Endothelial cell of umbilical vein (primary cell): ENCODE measurements around the gene TEKT5. TPM values are rescaled to one million over a fixed set of nuclear protein-coding genes. Genes with fewer than 3 reads are reported as not detected.

ENCODE experiments used
- BruUV-seq: library from RNA; stranded (reverse); fragments of 400-500 nt; replicated peaks from 2 replicates; lab custom pipeline; 2021; lab: Mats Ljungman, UMichigan
- CTCF ChIA-PET: fragments of 300-600, 350-600 bp; sonication (Branson Sonifier 250); formaldehyde crosslinking; loops from one replicate; lab custom pipeline; 2021; ENCODE audit warnings: antibody characterized with exemption, inconsistent platforms; lab: Charles Lee
- POLR2A ChIA-PET: fragments of 300-600, 350-600 bp; sonication (Branson Sonifier 250); formaldehyde crosslinking; loops from one replicate; lab custom pipeline; 2021; ENCODE audit warnings: antibody characterized with exemption, inconsistent platforms; lab: Charles Lee
- DNase-seq: peaks from one replicate; pipeline ENCODE4 v3.0.0-alpha.2; 2011; ENCODE audit warnings: low read depth, low spot score
- FAIRE-seq: peaks from 2 replicates; lab custom pipeline; 2011; peaks lifted over from hg19 to GRCh38; lab: Jason Lieb, UNC
- H2AFZ ChIP-seq: 2 replicates; pipeline ENCODE4 v1.6.0; 2012; ENCODE audit warnings: low read depth, low read length, control low read depth, inconsistent platforms
- H3K27ac ChIP-seq: 2 replicates; pipeline ENCODE4 v1.5.1; 2011; ENCODE audit warnings: low read depth, mild to moderate bottlenecking, control low read depth, low read length, moderate library complexity; ENCODE audit not compliant: insufficient read depth
- H3K27me3 ChIP-seq, 2 experiments: 2 replicates each; pipeline versions ENCODE4 v1.6.0 to v1.6.1; 2011; ENCODE audit warnings: low read length in 2 of 2, mixed read lengths in 1 of 2; ENCODE audit not compliant: control insufficient read depth in 2 of 2, insufficient read depth in 2 of 2
- H3K36me3 ChIP-seq, 2 experiments: 2 replicates in 1 of 2; 3 replicates in 1 of 2; pipeline ENCODE4 v1.5.1; 2011; ENCODE audit warnings: low read length in 2 of 2, mild to moderate bottlenecking in 1 of 2, moderate library complexity in 1 of 2; ENCODE audit not compliant: control insufficient read depth in 2 of 2, insufficient read depth in 2 of 2; ENCODE audit errors: extremely low read depth in 1 of 2
- H3K4me1 ChIP-seq: 3 replicates; pipeline ENCODE4 v1.5.1; 2011; ENCODE audit warnings: mild to moderate bottlenecking, low read length; ENCODE audit not compliant: control insufficient read depth, insufficient read depth; ENCODE audit errors: extremely low read depth
- H3K4me2 ChIP-seq: 2 replicates; pipeline ENCODE4 v1.6.1; 2011; ENCODE audit warnings: low read length, control low read depth, mixed read lengths; ENCODE audit not compliant: insufficient read depth
- H3K4me3 ChIP-seq, 3 experiments: fragments of 200-600 bp in 1 of 3; sonication (generic), shearing (Covaris generic) in 1 of 3; replicated peaks in 1 of 3; 2 replicates each; pipeline ENCODE4 v1.5.1; 2011 to 2016; ENCODE audit warnings: control low read depth in 3 of 3, low read length in 3 of 3, mild to moderate bottlenecking in 2 of 3, inconsistent platforms in 1 of 3, low read depth in 1 of 3, moderate library complexity in 1 of 3; ENCODE audit not compliant: insufficient read depth in 1 of 3
- H3K79me2 ChIP-seq: 2 replicates; pipeline ENCODE4 v1.6.0; 2012; ENCODE audit warnings: low read length, inconsistent platforms; ENCODE audit not compliant: control insufficient read depth, insufficient read depth
- H3K9ac ChIP-seq: replicated peaks from 2 replicates; pipeline ENCODE3; 2011; ENCODE audit warnings: low read length, control low read depth; ENCODE audit not compliant: insufficient read depth; ENCODE audit errors: extremely low read depth
- H3K9me1 ChIP-seq: replicated peaks from 3 replicates; pipeline ENCODE4 v1.6.0; 2011; ENCODE audit warnings: mild to moderate bottlenecking, low read length; ENCODE audit not compliant: control insufficient read depth, insufficient read depth; ENCODE audit errors: extremely low read depth
- H3K9me3 ChIP-seq: replicated peaks from 2 replicates; pipeline ENCODE4 v1.5.1; 2012; ENCODE audit warnings: low read length, inconsistent platforms; ENCODE audit not compliant: control insufficient read depth, insufficient read depth
- H4K20me1 ChIP-seq: replicated peaks from 2 replicates; pipeline ENCODE3; 2011; ENCODE audit warnings: mild to moderate bottlenecking, low read length; ENCODE audit not compliant: control insufficient read depth, insufficient read depth; ENCODE audit errors: extremely low read depth
- CTCF ChIP-seq, 2 donors: IDR thresholded peaks; 1 replicate in 1 of 2; 2 replicates in 1 of 2; pipeline ENCODE4 v1.5.1; 2011; ENCODE audit warnings: low read length in 2 of 2, mild to moderate bottlenecking in 2 of 2, moderate library complexity in 2 of 2, control low read depth in 1 of 2, inconsistent platforms in 1 of 2, low read depth in 1 of 2; ENCODE audit not compliant: insufficient read depth in 1 of 2; ENCODE audit errors: extremely low read depth in 1 of 2
- EZH2 ChIP-seq: IDR thresholded peaks from 2 replicates; pipeline ENCODE4 v1.6.1; 2012; ENCODE audit warnings: borderline replicate concordance, low read depth, mild to moderate bottlenecking, moderate library complexity, low read length, inconsistent platforms; ENCODE audit not compliant: severe bottlenecking
- FOS ChIP-seq: IDR thresholded peaks from 2 replicates; pipeline ENCODE4 v1.6.1; 2011; ENCODE audit warnings: mild to moderate bottlenecking, low read length, moderate library complexity, borderline replicate concordance; ENCODE audit not compliant: insufficient read depth
- GATA2 ChIP-seq: IDR thresholded peaks from 2 replicates; pipeline ENCODE4 v1.7.0; 2011; ENCODE audit warnings: low read depth, mild to moderate bottlenecking, moderate library complexity, mixed read lengths, low read length; ENCODE audit not compliant: insufficient read length, insufficient read depth
- JUN ChIP-seq: IDR thresholded peaks from 2 replicates; pipeline ENCODE4 v1.6.1; 2011; ENCODE audit warnings: borderline replicate concordance, low read depth; ENCODE audit not compliant: insufficient read length, insufficient read depth
- MAX ChIP-seq: IDR thresholded peaks from 2 replicates; pipeline ENCODE4 v1.6.1; 2011; ENCODE audit not compliant: insufficient read depth, insufficient read length
- MYC ChIP-seq: IDR thresholded peaks from one replicate; pipeline ENCODE4 v1.6.1; 2011; ENCODE audit warnings: mild to moderate bottlenecking, low read depth, low read length
- POLR2A ChIP-seq: IDR thresholded peaks from 2 replicates; pipeline ENCODE4 v1.6.1; 2012; ENCODE audit warnings: low read depth, mild to moderate bottlenecking, control low read depth, low read length
- POLR2AphosphoS5 ChIP-seq: IDR thresholded peaks from 2 replicates; pipeline ENCODE4 v1.6.1; 2012; ENCODE audit warnings: low read depth, mild to moderate bottlenecking, control low read depth, low read length, moderate library complexity; ENCODE audit not compliant: insufficient read depth
- dilution Hi-C: fragments of 300-500 bp; cut with MboI; formaldehyde crosslinking; loops from one replicate; pipeline ENCODE4 v1.15.0; 2019; ENCODE audit warnings: low sequenced_read_pairs; ENCODE audit not compliant: extremely low pct_ligation_motif_present
- intact Hi-C: fragments of 100-400 bp; cut with micrococcal nuclease; formaldehyde crosslinking; loops from one replicate; pipeline ENCODE4 v1.10.0; 2022
- polyA plus RNA-seq, 4 experiments: library from polyadenylated mRNA; depleted of rRNA in 3 of 4; stranded (reverse) in 3 of 4; unstranded in 1 of 4; fragments of >200 nt; gene quantifications; 2 replicates each; pipeline versions ENCODE4 v1.2.1 to v1.2.3, GENCODE V29; 2011 to 2012; ENCODE audit warnings: missing spikeins in 1 of 4
- total RNA-seq: library from RNA; stranded (reverse); gene quantifications from 2 replicates; pipeline ENCODE4 v1.2.3, GENCODE V29; 2021

The TEKT5 gene
- total and polyA plus RNA-seq, 2 donors (not counting 3 experiments of a cell fraction or from before 2014, with no cell fraction given) = not detected

- intact Hi-C loops (no loop called here), dilution Hi-C loops (no loop called here)
- peaks cover 0 to 3% of the 10 kb centered on the region in 2 experiments for H3K27me3 ChIP-seq
- no peak overlapping the region for H2AFZ ChIP-seq
- H3K9ac ChIP-seq = no peak overlapping the region
- FAIRE-seq (no peak), DNase-seq (no peak)
- H3K27ac ChIP-seq = no peak overlapping the region
- no peak overlapping the region for H3K4me3 ChIP-seq
- TF ChIP-seq GATA2 (no peak), FOS (no peak), POLR2AphosphoS5 (no peak)
- no peaks in the 10 kb centered on the region for H3K9me1 ChIP-seq
- no peaks in the 10 kb centered on the region for H3K9me3 ChIP-seq
- no peaks in the 10 kb centered on the region for H3K36me3 ChIP-seq
- no peaks in the 10 kb centered on the region for H3K79me2 ChIP-seq
- ChIA-PET POLR2A (no interaction called here), CTCF (no interaction called here)
- no peaks in the 10 kb centered on the region for H4K20me1 ChIP-seq
- H3K4me2 ChIP-seq = no peak overlapping the region
- H3K4me1 ChIP-seq = no peaks in the 10 kb centered on the region
- no TSS peak for BruUV-seq
Measured at GRCh38 chr16:10620120-10620519, 74.6 kb downstream of the TEKT5 start.

GRCh38 chr16:10619271-10619849, 75.4 kb downstream of the TEKT5 start:
- dilution Hi-C loops = no loop called here
- TF ChIP-seq EZH2 (no peak), FOS (no peak), JUN (no peak), MYC (no peak), POLR2AphosphoS5 (no peak), GATA2 (no peak), CTCF (IDR thresholded peaks at IDR 0.05; ENCODE audit: extremely low read depth in 1 of 2, insufficient read depth in 1 of 2, low read depth in 1 of 2, low read length in 2 of 2) (no peak), POLR2A (no peak), MAX (no peak)
- intact Hi-C loops = no loop called here
- DNase-seq = no peak
- H3K9me3 ChIP-seq = no peaks in the 10 kb centered on the region
- H3K9ac ChIP-seq = no peak overlapping the region
- no peak overlapping the region for H3K4me2 ChIP-seq
- H3K4me1 ChIP-seq = no peaks in the 10 kb centered on the region
- no peaks in the 10 kb centered on the region for H4K20me1 ChIP-seq
- H3K36me3 ChIP-seq = no peaks in the 10 kb centered on the region
- H3K79me2 ChIP-seq = no peaks in the 10 kb centered on the region
- CTCF ChIA-PET = no interaction called here
- FAIRE-seq = no peak
- H3K4me3 ChIP-seq = no peak overlapping the region
- no peak overlapping the region for H2AFZ ChIP-seq
- peaks cover 0 to 3% of the 10 kb centered on the region in 2 experiments for H3K27me3 ChIP-seq
- POLR2A ChIA-PET = no interaction called here
- H3K27ac ChIP-seq = no peak overlapping the region
- BruUV-seq = no TSS peak
- H3K9me1 ChIP-seq = no peaks in the 10 kb centered on the region
